SKM-1 treated with dmso at 0.1 percent for 144 hours (cell line): ENCODE results near the gene SERPINB7.

Experiments used
- DNase-seq: peaks from one replicate; lab custom pipeline; 2025; ENCODE audit not compliant: unreplicated experiment; lab: John Stamatoyannopoulos, UW

Gene SERPINB7

DNA sequence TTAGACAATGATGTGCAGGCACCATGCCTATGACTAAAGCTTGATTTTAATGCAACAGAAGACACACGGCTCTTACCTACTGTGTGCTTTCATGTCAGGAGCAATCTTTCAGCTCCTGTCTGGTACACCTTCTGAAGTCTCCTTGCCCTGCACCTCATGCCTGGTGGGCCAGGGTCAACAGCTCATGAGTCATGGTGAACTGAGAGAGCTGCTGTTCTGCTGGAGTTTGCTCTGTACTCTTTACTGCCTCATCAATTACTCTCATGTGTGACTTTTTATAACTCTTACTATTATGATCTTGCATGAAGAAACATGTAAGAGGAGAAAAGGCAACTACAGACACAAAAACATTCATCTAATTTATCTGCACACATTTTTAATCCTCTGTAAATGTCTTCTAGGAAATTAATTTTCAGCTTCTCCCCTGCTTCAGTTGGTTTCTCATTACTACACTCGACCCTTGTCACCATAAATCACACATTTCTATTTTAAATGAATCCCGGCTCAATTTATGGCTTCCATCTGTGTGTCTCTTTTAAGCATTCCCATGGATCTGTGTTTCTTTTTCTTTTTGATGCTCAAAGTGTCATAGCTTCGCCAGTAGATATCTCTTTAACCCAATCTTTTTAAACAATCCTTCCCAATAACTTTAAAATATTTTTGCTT is 9.7 kb downstream of the SERPINB7 start:
- DNase-seq = no peak

DNA sequence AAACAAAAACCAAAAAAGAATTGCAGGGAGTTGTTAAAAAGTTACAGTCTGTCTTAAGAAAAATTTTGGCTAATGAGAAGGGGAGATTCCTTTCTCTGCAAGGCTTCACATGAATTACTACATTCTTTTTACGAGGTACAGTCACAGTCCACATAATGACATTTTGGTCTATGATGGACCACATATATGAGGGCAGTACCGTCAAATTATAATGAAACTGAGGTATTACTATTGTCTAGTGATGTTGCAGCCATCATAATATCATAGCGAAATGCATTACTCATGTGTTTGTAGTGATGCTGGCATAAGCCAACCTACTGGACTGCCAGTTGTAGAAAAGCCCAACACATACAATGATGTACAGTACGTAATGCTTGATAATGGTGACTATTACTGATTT is 12.5 kb downstream of the SERPINB7 start:
- DNase-seq = no peak

DNA sequence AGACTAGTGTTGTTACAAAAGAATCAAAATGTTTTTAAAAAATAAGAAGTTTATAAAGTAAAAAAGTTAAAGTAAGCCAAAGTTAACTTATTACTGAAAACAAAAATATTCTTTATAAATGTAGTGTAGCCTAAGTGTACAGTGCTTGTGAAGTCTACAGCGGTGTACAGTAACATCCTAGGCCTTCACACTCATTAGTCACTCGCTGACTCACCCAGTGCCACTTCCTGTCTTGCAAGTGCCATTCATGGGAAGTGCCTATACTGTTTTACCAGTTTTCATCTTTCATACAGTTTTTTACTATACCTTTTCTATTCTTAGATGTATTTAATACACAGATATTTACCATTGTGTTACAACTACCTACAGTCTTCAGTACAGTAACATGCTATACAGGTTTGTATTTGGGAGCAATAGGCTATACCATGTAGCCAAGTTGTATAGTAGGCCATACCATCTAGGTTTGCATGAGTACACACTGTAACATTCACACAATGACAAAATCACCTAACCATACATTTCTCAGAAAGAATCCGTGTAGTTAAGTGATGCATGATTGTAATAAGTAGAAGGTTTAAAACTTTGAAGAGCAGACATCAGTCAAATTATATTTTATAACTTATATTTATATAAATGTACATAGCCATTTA is 13.4 kb downstream of the SERPINB7 start:
- DNase-seq = peak; percentile 39

GRCh38 chr18:63789327-63789726 is 14.1 kb downstream of the SERPINB7 start:
- DNase-seq = no peak

DNA sequence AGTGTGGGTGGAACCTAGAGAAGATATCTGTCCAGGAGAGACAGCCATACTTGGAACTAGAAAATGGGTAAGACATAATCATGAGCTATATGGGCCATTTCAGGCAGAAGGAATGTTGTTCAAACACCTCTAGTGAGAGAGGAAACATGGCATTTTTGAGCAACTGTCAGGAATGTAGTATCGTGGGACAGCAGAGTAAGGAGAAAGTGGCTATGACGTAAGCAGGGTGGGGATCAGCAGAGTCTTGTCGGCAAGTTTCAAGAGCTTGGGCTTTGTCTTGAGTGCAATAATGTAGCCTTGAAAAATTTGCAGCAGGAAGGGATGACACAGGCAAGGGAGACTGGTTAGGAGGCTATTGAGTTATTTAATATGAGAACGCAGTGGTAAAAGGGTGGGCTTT is 20.4 kb downstream of the SERPINB7 start:
- DNase-seq = no peak

DNA sequence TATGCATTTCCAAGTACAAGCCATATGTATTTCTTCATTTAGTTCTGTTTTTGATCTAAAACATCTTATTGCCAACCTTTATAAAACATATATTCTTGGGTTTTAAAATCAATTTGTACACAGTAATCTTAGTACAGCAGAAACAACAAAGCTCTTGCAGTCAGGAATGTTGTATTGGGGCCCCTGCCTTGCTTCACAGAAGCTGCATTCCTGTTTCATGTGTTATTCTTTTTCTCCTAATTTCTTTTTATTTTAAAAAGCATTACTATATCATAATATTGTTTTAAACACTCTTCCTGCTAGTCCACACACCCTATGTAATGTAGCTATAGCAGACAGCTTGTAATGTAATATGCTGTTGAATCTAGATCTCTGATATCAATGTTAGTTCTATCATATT is 24.0 kb downstream of the SERPINB7 start:
- DNase-seq = no peak

- no peak for DNase-seq
Observed at GRCh38 chr18:63801343-63801742, 26.1 kb downstream of the SERPINB7 start.

- DNase-seq = no peak
Observed at GRCh38 chr18:63808125-63808524, 32.9 kb downstream of the SERPINB7 start.

GRCh38 chr18:63817441-63818051 is 42.3 kb downstream of the SERPINB7 start:
- no peak for DNase-seq

DNA sequence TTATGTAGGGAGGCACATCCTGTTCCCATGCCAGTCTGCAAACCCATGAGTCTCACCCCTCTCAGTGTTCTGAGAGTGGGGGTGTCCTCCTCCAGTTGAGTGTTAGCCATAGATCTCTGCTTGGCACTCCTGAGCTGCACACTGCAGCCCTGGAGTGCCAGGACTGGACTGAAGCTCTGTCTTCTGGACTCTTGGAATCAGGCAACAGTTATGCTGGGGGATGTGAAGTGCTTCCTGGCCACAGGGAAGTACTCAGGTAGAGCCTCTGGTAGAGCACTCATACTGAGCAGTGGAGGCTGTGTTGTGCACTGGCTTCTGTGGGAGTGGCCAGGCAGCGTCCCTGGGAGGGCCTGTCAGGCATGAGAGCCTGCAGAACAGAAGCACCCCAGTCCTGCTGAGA is 43.0 kb downstream of the SERPINB7 start:
- no peak for DNase-seq

DNA sequence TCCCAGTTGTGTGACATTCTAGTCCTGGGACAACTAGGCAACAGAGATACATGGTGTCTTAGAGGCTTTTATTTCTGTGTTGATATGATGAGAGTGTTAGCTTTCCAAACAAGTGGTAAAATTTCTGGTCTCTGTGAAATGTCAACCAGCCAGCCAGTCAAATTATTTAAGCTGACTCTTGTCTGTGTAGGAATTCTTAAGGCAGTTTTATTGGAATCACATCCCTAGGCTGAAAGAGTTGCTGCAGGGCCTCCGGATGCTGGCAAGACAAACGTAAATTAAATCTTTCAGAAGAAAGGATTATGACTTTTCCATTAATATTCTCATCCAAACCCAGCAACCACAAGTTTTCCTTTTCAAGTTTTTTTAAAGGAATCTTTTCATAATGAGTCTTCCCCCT is 44.6 kb downstream of the SERPINB7 start:
- DNase-seq = no peak

DNA sequence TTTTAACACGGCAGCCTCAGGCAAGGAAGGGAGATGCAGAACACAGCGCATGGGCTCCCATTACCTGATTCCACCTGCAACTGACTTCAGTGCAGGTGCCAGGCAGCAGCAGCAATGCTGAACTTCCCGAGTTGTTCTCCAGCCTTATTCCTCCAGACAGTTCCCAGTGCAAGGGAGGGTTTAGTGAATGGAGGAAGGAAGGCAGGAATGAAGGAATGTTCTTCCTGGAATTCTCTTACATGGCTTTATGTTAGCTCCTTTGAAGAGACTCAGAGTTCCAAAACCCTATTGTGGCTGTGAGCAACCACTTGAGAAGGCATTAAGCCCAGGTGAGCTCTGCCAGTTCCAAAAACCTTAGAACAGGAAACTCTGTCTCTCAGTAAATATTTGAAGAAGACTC is 45.5 kb downstream of the SERPINB7 start:
- no peak for DNase-seq

GRCh38 chr18:63823516-63824219 is 48.5 kb downstream of the SERPINB7 start:
- peak; percentile 35 for DNase-seq

GRCh38 chr18:63824220-63824525 is 49.0 kb downstream of the SERPINB7 start:
- no peak for DNase-seq

GRCh38 chr18:63828120-63828519 is 52.9 kb downstream of the SERPINB7 start:
- DNase-seq = no peak

DNA sequence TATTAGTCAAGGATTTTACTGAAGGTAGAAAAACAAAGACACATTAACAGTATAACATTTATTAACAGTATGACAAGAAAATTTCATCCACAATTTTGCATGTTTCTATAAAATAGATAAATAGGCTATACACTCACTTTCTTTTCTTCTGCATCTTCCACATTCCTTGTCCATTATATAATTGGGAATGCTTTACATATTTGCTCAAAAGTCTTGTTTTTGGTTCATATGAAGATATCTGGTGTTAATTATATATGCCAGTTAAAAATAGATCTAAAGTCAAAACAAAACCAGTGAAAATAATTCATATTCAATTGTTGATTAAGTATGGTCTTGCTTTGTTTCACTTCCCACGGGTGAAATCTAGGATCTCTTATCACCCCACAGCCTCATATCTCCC is 53.4 kb downstream of the SERPINB7 start:
- no peak for DNase-seq

DNA sequence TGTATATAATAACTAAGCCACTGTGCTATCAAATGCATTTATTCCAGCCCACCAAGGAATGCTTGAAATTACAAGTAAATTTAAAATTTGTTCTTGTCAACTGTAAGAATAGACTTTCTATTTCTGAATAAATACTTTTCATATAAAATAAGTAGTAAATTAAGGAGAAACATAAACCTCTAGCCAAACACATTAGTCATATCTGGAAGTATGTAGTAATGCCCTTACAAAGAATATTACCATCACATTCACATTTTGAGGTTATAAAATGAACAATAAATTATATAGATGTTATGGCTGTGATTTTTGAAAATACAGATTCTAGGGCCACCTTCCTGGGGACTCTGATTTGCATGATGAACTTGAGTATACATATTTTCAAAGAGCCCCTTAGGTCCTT is 54.7 kb downstream of the SERPINB7 start:
- DNase-seq = no peak

DNA sequence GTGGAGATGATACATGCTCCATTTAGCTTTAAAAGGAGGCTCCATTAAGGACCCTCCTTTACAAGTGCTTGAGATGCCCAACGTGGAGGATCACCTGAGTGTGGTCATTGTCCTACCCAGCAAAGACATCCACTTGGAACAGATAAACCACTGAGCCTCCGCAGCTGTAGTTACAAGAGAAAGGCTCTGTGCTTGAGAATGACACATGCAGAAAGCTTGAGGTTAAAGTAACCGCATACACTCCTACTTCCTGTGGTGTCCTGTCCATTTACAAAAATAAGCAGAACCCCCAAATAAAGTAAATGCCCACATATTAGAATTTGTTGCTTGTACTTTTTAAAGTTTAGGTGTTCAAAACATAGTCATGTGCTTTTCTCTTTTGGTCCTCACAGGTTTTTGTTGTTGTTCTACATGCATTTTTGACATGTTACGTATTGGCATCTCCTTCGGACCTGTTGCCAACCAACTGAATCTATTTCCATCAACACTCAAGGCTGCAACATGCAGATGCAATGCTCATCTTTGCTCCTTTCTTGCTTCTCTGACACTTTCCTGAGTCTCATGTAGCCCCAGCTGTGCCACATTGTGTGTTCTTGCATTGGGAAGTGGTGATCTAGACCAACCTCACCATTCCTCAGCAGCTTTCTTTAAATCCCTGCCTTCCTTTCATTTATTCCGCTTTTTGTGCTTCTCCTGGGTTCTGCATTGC is 56.0 kb downstream of the SERPINB7 start:
- peak; percentile 82 for DNase-seq

DNA sequence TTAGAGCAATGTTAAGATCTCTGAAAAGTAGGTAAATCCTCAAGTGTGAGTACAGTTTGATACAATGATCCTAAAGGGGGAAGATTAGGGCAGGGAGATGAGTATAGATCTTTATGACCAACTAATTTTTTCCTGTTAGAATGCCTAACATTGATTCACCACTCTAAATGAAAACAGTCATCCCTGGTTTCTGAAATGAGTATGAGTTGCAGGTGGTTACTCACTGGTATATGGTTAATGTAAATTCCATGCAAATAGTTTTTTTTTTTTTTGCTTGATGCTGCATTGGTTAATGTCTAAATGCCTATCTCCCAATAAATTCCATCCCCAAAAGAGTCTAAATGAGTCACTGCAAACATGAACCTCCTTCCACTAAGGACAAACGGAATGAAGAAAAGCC is 57.3 kb downstream of the SERPINB7 start:
- DNase-seq = no peak

DNA sequence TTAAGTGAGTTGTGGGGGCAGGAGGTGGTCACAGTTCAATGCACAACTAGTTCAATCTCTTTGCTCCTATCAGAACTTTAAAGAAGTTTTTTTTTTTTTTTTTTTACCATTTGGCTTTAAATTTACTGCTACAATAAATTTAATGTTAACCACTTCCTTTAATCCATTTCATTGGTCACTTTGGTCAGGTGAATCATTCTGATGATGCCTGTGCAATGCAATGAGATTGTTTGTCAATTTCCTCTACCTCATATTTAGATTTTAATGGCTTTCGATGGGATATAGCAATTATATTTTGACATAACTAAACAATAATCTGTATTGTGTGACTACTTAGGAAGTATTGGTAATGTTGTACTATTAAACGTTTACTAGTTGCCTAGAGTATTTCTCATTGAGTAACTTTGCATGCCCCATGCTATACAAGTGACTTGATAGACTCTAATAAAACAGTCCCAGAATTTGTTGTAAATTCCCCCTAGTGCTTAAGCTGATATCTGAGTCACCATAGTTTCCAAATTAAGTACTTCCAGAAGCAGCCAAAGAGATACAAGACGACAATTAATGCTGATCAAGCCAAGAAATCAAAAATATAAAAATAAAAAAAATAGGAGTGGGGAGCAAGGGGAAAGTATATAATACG is 59.4 kb downstream of the SERPINB7 start:
- DNase-seq = no peak

DNA sequence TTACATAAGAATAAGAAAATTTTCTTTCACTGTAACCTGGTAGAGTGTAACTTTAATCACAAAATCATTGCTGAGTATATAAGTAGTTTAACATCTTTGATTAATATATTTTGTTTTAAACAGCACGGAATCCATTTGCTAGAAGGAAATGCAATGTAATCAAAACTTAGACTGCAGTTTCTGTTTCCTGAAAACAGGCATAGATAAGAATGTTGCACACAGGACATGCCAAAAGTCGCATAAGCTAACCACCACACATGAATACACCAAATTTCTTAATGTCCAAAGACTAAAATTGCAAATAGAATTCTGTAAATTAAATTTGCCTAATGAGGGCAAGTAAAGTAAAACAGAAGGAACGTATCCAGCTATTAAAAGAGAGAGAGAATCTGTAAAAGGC is 61.2 kb downstream of the SERPINB7 start:
- no peak for DNase-seq
